Omental fat pad (tissue), 4 donors: ENCODE data around the gene ODAD4. TPM values are rescaled to one million over a fixed set of nuclear protein-coding genes. Genes with fewer than 3 reads are reported as not detected.

Source experiments
- ATAC-seq: fragments of 150-250 bp; one replicate; pipeline ENCODE4 v1.9.1; 2016; ENCODE audit warnings: mild to moderate bottlenecking, moderate library complexity; ENCODE audit not compliant: low FRiP score
- DNase-seq: peaks from one replicate; pipeline ENCODE4 v3.0.0-alpha.2; 2019; ENCODE audit warnings: low spot score
- CTCF ChIP-seq, 3 donors: fragments of 450-650 bp; IDR thresholded peaks; one replicate each; pipeline ENCODE4 v1.5.1; 2016 to 2017; ENCODE audit warnings: antibody characterized with exemption in 3 of 3, mild to moderate bottlenecking in 3 of 3, moderate library complexity in 2 of 3
- total RNA-seq, 4 donors: library from RNA; depleted of rRNA; stranded (reverse); fragments of >200 nt; gene quantifications; one replicate each; pipeline ENCODE4 v1.1.0, GENCODE V29; 2016

The ODAD4 gene
- total RNA-seq, 4 donors from 2014 or later: 0.19 to 0.96 (median 0.49) TPM

GRCh38 chr17:41913798-41914197, 16.6 kb upstream of the ODAD4 start:
- no peak for ATAC-seq
- no peak for TF ChIP-seq CTCF (IDR thresholded peaks at IDR 0.05)

DNA sequence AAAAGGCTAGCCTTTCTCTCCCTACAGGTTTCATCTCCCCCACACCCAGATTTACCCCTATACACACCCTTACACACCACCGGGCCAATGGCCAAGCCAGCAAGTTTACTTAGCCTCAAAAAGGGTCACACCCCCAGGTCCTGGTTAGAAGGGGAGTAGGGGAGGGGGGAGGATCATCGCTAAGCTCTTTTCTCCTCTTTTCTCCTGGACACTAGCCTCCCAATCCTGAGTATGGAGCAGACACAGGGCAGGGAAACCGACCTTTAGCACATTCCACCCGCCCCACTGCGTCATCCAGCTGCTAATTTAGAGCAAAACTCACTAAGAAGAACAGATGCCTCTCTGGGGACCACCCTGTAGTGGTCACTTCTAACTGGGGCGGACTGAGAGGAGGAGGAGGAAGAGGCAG, 16.1 kb upstream of the ODAD4 start:
- ATAC-seq (no peak), DNase-seq (no peak)
- no peak for TF ChIP-seq CTCF (IDR thresholded peaks at IDR 0.05)

More at GRCh38 chr17:41913798-41914197, 16.6 kb upstream of the ODAD4 start:
- no peak for DNase-seq

DNA sequence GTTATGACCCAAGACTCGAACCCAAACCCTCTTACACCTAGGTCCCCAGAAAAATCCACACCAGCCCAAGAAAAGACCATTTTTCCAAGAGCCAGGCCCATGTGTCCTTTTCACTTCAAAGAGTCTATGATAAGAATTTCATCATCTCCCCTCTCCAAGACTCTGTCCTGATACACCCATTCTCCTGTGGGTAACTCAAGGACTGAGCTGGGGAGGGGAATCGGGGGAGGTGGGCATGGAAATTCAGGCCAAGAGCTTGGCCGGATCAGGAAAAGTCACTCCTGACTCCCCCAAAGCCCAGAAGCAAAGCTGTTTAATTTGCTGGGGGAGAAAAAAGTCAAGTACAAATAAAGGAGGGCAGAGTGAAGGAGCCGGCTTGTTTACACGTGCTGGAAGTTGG, 15.4 kb upstream of the ODAD4 start:
- no peak for ATAC-seq

GRCh38 chr17:41915566-41915965, 14.9 kb upstream of the ODAD4 start:
- no peak for ATAC-seq
- TF ChIP-seq CTCF (IDR thresholded peaks at IDR 0.05): no peak
- DNase-seq: no peak

More for the DNA sequence above, 15.4 kb upstream of the ODAD4 start:
- no peak for TF ChIP-seq CTCF (IDR thresholded peaks at IDR 0.05)
- DNase-seq: no peak

GRCh38 chr17:41917192-41917591, 13.2 kb upstream of the ODAD4 start:
- DNase-seq: no peak
- TF ChIP-seq CTCF (IDR thresholded peaks at IDR 0.05): no peak
- ATAC-seq: peak; percentile 38

DNA sequence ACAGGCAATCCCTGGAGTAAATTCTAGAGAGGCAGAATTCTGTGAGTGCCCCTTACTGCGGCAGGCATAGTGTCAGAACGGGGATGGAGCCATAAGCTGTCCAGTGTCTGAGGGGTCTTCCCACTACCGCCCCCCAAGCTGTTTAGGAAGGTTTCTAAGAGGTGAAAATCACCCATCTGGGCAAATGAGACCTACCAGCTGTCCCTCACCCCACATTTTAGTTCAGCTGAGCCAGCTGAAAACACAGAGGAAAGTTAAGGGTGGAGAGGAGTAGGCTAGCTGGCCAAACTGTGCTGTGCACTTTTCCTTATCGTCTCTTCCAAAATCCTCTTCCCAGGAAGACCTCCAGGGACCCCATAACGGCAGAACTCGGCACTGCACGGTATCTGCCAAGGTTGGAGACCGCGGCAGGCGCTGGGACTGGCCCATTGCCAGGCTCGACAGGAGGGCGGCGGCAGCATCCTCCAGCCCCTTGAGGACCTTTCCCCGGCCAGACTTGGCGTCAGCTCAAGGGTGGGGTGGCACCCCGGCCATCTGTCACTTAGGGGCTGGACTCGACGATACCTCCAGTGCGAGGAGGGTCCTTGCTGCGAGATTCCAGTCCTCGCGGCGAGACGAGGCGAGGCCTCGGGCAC, 12.6 kb upstream of the ODAD4 start:
- DNase-seq: no peak
- no peak for TF ChIP-seq CTCF (IDR thresholded peaks at IDR 0.05)
- no peak for ATAC-seq
